Parathyroid adenoma (tissue), 2 donors: ENCODE results near the gene DHRS1.

Experiments used
- H2AFZ ChIP-seq: fragments of 300-600 bp; sonication (generic); one replicate; pipeline ENCODE4 v1.7.0; 2017; ENCODE audit warnings: antibody characterized with exemption, mild to moderate bottlenecking
- H3K27ac ChIP-seq: fragments of 300-600 bp; sonication (generic); one replicate; pipeline ENCODE4 v1.7.0; 2017
- H3K27me3 ChIP-seq: fragments of 300-600 bp; sonication (generic); one replicate; pipeline ENCODE4 v1.7.0; 2017; ENCODE audit warnings: low read length; ENCODE audit not compliant: control insufficient read depth, insufficient read depth
- H3K36me3 ChIP-seq: fragments of 300-600 bp; sonication (generic); one replicate; pipeline ENCODE4 v1.7.0; 2017; ENCODE audit warnings: low read length; ENCODE audit not compliant: control insufficient read depth, insufficient read depth
- H3K4me1 ChIP-seq: fragments of 300-600 bp; sonication (generic); one replicate; pipeline ENCODE4 v1.7.0; 2017; ENCODE audit warnings: control low read depth
- H3K4me2 ChIP-seq: fragments of 300-600 bp; sonication (generic); one replicate; pipeline ENCODE4 v1.7.0; 2017; ENCODE audit warnings: low read length
- H3K4me3 ChIP-seq: fragments of 300-600 bp; sonication (generic); one replicate; pipeline ENCODE4 v1.7.0; 2017; ENCODE audit warnings: low read depth, low read length
- H3K79me2 ChIP-seq: fragments of 300-600 bp; sonication (generic); one replicate; pipeline ENCODE4 v1.7.0; 2017; ENCODE audit warnings: control low read depth
- H3K9ac ChIP-seq: fragments of 300-600 bp; sonication (generic); one replicate; pipeline ENCODE4 v1.7.0; 2017; ENCODE audit warnings: mild to moderate bottlenecking
- H3K9me3 ChIP-seq: fragments of 300-600 bp; sonication (generic); one replicate; pipeline ENCODE4 v1.7.0; 2017; ENCODE audit warnings: low read length; ENCODE audit not compliant: control insufficient read depth
- TF ChIP-seq, protein P1 (sequence below): fragments of 300-600 bp; sonication (generic); IDR thresholded peaks from one replicate; pipeline ENCODE4 v1.7.0; 2017; ENCODE audit warnings: antibody characterized with exemption, mild to moderate bottlenecking
- donor health status: primary hyperparathyroidism.

The DHRS1 gene

DNA sequence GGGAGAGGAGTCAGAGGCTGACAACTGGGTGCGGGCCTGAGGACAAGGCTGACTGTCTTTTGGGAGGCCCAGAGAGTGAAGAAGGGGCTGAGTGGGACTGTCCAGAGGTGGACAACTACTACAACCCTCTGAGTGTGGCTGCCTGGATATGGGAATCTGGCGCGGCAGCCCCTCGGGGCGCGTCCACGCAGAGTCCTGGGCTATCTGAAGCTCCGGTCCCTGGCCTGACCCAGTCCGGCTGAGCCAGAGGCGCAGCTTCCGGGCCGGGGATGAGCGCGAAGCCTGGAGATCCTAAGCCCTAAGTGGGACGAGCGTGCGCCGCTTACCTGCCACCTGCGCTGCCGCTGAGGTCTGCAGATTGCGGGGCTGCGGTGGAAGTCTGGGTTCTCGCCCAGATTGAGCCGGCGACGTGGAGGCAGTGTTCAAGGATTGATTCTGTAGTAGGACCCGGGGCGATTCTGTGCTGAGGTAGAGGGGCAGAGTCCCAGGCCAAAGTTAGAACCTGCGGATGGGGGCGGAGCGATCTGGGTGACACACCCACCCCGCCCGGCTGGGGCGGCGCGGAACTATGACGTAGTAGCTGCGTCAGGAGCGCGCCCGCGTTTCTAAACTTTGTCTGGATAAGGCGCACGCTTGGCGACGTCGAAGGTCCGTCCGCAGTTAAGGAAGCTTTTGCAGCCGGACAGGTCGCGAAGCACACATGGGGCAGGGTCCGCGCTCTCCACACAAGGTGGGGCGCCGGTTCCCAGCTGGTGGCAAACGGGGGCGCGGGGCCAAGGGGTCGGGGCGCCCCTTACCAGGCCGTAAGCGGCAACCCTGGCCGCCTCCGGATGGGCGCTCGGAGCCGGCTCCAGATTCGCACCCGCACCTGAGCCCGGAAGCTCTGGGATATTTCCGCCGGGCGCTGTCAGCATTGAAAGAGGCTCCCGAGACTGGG lies at the start of gene DHRS1, which contains the start of gene NOP9:
TSS of gene DHRS1 (minus strand) at position 526 of the 937 bp plus-strand sequence. CDS start 674 bp downstream, outside the sequence.
TSS of gene NOP9 (plus strand) at position 596 of the 937 bp plus-strand sequence. CDS start at position 701, 105 bp downstream.
- Histone ChIP-seq H3K4me1 (peaks cover 8% of the 10 kb centered on the region), H3K4me3 (peak within 1 kb of the TSS; percentile 85), H3K36me3 (no peaks in the 10 kb centered on the region)

DNA sequence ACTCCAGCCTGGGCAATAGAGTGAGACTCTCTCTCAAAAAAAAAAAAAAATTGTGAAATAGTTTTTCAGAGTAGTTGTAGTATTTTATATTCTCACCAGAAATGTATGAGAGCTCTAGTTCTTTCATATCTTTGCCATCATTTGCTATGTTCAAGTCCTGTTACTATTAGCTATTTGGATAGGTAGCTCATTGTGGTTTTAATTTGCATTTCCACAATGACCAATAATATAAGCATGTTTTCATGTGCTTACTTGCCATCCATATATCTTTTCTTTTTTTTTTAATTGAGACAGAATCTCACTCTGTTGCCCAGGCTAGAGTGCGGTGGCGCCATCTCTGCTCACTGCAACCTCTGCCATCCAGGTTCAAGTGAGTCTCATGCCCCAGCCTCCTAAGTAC lies 48.6 kb upstream of the DHRS1 start:
- no peaks in the 10 kb centered on the region for H3K9me3 ChIP-seq
- H3K27me3 ChIP-seq = no peaks in the 10 kb centered on the region
- H3K79me2 ChIP-seq = no peaks in the 10 kb centered on the region
- no peaks in the 10 kb centered on the region for H3K36me3 ChIP-seq
- H3K4me3 ChIP-seq = no peak overlapping the region
- no peak overlapping the region for H3K4me2 ChIP-seq
- no peak overlapping the region for H2AFZ ChIP-seq
- no peaks in the 10 kb centered on the region for H3K4me1 ChIP-seq
- no peak overlapping the region for H3K9ac ChIP-seq
- no peak overlapping the region for H3K27ac ChIP-seq
- TF ChIP-seq, protein P1, sequence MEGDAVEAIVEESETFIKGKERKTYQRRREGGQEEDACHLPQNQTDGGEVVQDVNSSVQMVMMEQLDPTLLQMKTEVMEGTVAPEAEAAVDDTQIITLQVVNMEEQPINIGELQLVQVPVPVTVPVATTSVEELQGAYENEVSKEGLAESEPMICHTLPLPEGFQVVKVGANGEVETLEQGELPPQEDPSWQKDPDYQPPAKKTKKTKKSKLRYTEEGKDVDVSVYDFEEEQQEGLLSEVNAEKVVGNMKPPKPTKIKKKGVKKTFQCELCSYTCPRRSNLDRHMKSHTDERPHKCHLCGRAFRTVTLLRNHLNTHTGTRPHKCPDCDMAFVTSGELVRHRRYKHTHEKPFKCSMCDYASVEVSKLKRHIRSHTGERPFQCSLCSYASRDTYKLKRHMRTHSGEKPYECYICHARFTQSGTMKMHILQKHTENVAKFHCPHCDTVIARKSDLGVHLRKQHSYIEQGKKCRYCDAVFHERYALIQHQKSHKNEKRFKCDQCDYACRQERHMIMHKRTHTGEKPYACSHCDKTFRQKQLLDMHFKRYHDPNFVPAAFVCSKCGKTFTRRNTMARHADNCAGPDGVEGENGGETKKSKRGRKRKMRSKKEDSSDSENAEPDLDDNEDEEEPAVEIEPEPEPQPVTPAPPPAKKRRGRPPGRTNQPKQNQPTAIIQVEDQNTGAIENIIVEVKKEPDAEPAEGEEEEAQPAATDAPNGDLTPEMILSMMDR = no peak

More for the DNA sequence above, at the start of gene DHRS1, which contains the start of gene NOP9:
- H3K27me3 ChIP-seq = no peaks in the 10 kb centered on the region
- TF ChIP-seq, protein P1 = no peak
- peak within 1 kb of the TSS; percentile 88 for H2AFZ ChIP-seq
- H3K79me2 ChIP-seq = peaks cover 8% of the 10 kb centered on the region
- peak within 1 kb of the TSS; percentile 94 for H3K4me2 ChIP-seq
- peak within 1 kb of the TSS; percentile 70 for H3K27ac ChIP-seq
- H3K9ac ChIP-seq = peak within 1 kb of the TSS; percentile 41
- H3K9me3 ChIP-seq = no peaks in the 10 kb centered on the region

DNA sequence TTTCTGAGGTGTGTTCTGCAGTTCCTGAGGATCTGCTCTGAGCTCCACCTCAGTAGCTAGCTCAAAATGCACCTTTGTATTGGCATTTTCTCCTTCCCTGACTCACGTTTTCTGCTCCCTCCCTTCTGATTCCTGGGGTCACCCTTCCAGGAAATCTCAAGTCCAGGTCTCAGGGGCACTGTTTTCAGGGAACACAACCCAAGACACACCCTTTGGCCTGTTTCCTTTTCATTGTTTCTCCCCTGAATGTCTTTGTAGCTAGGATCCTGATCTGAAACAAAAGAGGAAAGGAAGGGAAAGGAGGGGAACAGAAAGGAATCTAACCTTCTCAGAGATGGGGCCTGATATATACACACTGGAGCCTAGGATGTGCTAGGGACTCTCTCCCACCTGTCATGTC lies 47.6 kb upstream of the DHRS1 start:
- Histone ChIP-seq H3K27ac (peak overlapping the region; percentile 33), H2AFZ (no peak overlapping the region), H3K9me3 (no peaks in the 10 kb centered on the region), H3K4me3 (no peak overlapping the region), H3K36me3 (no peaks in the 10 kb centered on the region), H3K4me2 (no peak overlapping the region), H3K9ac (no peak overlapping the region), H3K79me2 (no peaks in the 10 kb centered on the region), H3K27me3 (no peaks in the 10 kb centered on the region), H3K4me1 (no peaks in the 10 kb centered on the region)
- TF ChIP-seq, protein P1 = no peak

DNA sequence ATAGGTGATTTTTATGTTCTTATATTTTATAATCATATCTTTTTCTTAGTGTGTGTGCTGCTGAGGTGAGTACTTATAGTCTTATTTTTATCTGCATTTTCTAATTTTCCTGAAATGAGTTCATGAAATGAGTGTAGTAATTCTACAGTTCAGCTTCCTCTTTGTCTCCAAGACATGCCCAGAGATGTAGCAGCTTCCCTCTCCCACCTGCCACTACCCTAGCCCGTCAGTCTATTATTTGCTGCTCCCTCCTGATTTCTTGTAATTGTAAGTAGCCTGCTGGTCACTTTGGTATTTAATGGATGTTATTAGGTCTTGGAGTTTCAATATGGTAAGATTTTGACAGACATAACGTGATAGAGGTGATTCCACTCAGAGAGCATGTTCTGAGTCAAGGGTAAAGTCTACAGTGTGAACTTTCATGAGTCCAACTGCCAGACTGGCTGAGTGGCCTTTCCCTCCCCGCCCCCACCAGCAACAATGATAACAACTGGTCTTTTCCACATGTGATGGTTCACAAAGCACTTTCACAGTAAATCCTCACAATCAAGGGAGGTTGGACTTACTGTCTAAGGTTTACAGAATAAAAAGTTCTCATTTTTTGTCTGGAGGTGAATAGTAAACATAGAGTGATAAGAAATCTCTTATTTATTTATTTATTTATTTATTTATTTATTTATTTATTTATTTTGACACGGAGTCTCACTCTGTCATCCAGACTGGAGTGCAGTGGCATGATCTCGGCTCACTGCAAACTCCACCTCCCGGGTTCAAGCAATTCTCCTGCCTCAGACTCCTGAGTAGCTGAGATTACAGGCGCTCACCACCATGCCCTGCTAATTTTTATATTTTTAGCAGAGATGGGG lies 44.4 kb upstream of the DHRS1 start:
- TF ChIP-seq, protein P1 = no peak
- no peak overlapping the region for H3K4me3 ChIP-seq
- H3K4me2 ChIP-seq = no peak overlapping the region
- no peaks in the 10 kb centered on the region for H3K36me3 ChIP-seq
- H3K4me1 ChIP-seq = no peaks in the 10 kb centered on the region
- H3K9me3 ChIP-seq = no peaks in the 10 kb centered on the region
- no peak overlapping the region for H3K9ac ChIP-seq
- H3K27me3 ChIP-seq = no peaks in the 10 kb centered on the region
- H3K27ac ChIP-seq = no peak overlapping the region
- H3K79me2 ChIP-seq = no peaks in the 10 kb centered on the region
- no peak overlapping the region for H2AFZ ChIP-seq
